GM18868 (cell line): ENCODE measurements around the gene ATOX1.
"Not testable (repeated sequence)": the region's sequence is repeated elsewhere in the genome, so short reads cannot be mapped to it uniquely, and the experiment has no call there.

Experiments used
- ATAC-seq: cut with Tn5 transposase; IDR thresholded peaks from one replicate; pipeline ENCODE4 v1.9.1; 2021; ENCODE audit warnings: mild to moderate bottlenecking, moderate library complexity; ENCODE audit not compliant: unreplicated experiment

ATOX1 gene

DNA sequence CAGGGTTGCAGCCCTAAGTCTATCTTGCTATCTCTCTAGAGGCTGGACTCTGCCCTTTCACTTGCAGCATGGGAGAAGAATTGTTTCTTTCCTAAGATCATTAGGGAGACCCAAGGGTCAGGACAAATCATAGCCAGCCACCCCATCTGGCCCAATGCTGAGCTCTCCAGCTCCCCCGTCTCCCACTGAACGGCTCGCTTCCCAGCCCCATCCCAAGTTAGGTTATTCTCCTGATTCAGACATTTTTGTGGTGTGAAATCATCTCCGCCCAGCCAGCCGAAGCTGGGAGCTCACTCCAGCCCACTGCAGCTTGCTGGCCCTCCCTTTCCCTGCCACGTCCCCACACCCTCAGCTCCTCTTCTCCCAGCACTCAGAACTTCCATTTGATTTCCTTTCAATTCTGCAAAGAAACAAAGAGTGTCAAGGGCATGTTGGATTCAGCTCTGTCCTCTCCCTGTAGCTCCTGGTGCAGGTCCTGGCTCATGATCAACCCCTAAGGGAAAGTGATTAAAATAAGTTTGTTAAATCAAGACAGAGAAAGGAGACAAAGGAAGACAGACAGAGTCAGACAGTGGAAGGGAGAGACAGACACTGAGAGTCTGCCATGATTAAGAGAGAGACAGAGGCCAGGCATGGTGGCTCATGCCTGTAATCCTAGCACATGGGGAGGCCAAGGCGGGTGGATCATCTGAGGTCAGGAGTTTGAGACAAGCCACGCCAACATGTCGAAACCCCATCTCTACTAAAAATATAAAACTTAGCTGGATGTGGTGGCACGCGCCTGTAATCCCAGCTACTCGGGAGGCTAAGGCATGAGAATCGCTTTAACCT lies 59.1 kb downstream of the ATOX1 start:
- no peak for ATAC-seq

GRCh38 chr5:151698081-151698480 lies 60.4 kb downstream of the ATOX1 start:
- not testable (repeated sequence) for ATAC-seq

DNA sequence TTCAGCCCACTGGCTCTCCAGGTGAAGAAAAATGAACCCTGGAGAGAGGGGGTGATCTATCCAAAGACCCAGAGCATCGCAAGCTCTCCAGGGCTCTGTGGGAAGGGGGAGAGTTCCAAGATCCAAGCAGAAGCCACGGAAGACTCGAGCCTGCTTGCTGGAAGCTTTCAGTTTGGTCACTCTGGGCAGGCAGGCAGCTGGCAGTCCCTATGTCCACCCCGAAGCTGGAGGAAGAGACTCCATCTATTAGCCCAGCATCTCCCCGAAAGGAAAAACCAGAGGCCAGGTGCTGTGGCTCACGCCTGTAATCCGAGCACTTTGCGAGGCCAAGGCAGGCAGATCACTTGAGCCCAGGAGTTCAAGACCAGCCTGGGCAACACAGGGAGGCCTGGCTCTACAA lies 61.0 kb downstream of the ATOX1 start:
- ATAC-seq = no peak

DNA sequence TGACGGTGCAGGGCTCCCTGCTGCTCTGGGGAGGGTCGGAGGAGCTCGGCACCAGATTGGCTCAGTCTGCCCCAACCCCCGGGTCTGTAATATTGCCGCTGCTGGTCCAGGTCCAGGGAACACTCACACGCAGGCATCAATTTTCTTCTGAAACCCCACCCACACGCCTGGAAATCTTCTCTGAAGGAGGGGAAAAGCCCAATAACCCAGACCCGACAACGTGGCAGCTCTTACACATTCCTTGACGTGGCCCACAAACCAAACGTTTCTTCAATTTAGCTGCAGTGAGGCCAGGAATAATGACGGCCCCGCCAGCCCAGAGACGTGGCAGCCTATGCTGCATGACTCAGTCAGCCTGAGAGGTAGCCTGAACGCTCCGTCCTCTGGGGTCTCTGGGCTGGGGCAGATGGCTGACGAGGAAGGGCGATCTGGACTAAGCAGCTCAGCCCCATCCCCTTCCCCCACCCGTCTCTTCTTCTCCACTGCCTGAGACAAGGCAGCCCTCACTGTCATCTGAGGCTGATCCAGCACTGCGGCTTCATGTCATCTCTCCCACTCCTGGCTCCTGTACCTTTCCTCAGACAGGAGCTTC lies 61.9 kb downstream of the ATOX1 start:
- ATAC-seq = no peak

DNA sequence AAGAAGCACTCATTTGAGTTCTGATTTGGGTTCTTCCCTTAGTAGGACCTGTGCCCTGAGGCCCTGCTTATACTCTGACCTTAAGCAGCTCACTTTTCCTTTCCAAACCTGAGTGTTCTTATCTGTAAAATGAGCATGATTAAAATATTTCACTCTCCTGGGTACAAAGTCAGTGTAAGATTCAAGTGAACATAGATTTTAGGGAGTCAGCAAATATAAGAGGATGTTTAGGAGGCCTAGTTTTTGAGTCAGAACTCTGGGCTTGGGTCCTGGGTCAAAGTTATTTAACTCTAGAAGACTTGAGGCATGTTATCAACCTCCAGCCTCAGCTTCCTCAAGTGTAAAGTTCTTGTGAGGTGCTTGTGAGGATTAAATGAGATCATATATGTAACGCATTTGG lies 63.0 kb downstream of the ATOX1 start:
- no peak for ATAC-seq

GRCh38 chr5:151694035-151694485 lies 64.4 kb downstream of the ATOX1 start:
- no peak for ATAC-seq
